Endothelial cell of umbilical vein (primary cell): Measurements from ENCODE around the gene MAPK11. TPM values are rescaled to one million over a fixed set of nuclear protein-coding genes. Genes with fewer than 3 reads are reported as not detected.

ENCODE experiments used
- BruUV-seq: library from RNA; stranded (reverse); fragments of 400-500 nt; replicated peaks from 2 replicates; lab custom pipeline; 2021; lab: Mats Ljungman, UMichigan
- CTCF ChIA-PET: fragments of 300-600, 350-600 bp; sonication (Branson Sonifier 250); formaldehyde crosslinking; loops from one replicate; lab custom pipeline; 2021; ENCODE audit warnings: antibody characterized with exemption, inconsistent platforms; lab: Charles Lee
- POLR2A ChIA-PET: fragments of 300-600, 350-600 bp; sonication (Branson Sonifier 250); formaldehyde crosslinking; loops from one replicate; lab custom pipeline; 2021; ENCODE audit warnings: antibody characterized with exemption, inconsistent platforms; lab: Charles Lee
- DNase-seq: peaks from one replicate; pipeline ENCODE4 v3.0.0-alpha.2; 2011; ENCODE audit warnings: low read depth, low spot score
- FAIRE-seq: peaks from 2 replicates; lab custom pipeline; 2011; peaks lifted over from hg19 to GRCh38; lab: Jason Lieb, UNC
- H2AFZ ChIP-seq: 2 replicates; pipeline ENCODE4 v1.6.0; 2012; ENCODE audit warnings: low read depth, low read length, control low read depth, inconsistent platforms
- H3K27ac ChIP-seq: 2 replicates; pipeline ENCODE4 v1.5.1; 2011; ENCODE audit warnings: low read depth, mild to moderate bottlenecking, control low read depth, low read length, moderate library complexity; ENCODE audit not compliant: insufficient read depth
- H3K27me3 ChIP-seq, 2 experiments: 2 replicates each; pipeline versions ENCODE4 v1.6.0 to v1.6.1; 2011; ENCODE audit warnings: low read length in 2 of 2, mixed read lengths in 1 of 2; ENCODE audit not compliant: control insufficient read depth in 2 of 2, insufficient read depth in 2 of 2
- H3K36me3 ChIP-seq, 2 experiments: 2 replicates in 1 of 2; 3 replicates in 1 of 2; pipeline ENCODE4 v1.5.1; 2011; ENCODE audit warnings: low read length in 2 of 2, mild to moderate bottlenecking in 1 of 2, moderate library complexity in 1 of 2; ENCODE audit not compliant: control insufficient read depth in 2 of 2, insufficient read depth in 2 of 2; ENCODE audit errors: extremely low read depth in 1 of 2
- H3K4me1 ChIP-seq: 3 replicates; pipeline ENCODE4 v1.5.1; 2011; ENCODE audit warnings: mild to moderate bottlenecking, low read length; ENCODE audit not compliant: control insufficient read depth, insufficient read depth; ENCODE audit errors: extremely low read depth
- H3K4me2 ChIP-seq: 2 replicates; pipeline ENCODE4 v1.6.1; 2011; ENCODE audit warnings: low read length, control low read depth, mixed read lengths; ENCODE audit not compliant: insufficient read depth
- H3K4me3 ChIP-seq, 3 experiments: fragments of 200-600 bp in 1 of 3; sonication (generic), shearing (Covaris generic) in 1 of 3; replicated peaks in 1 of 3; 2 replicates each; pipeline ENCODE4 v1.5.1; 2011 to 2016; ENCODE audit warnings: control low read depth in 3 of 3, low read length in 3 of 3, mild to moderate bottlenecking in 2 of 3, inconsistent platforms in 1 of 3, low read depth in 1 of 3, moderate library complexity in 1 of 3; ENCODE audit not compliant: insufficient read depth in 1 of 3
- H3K79me2 ChIP-seq: 2 replicates; pipeline ENCODE4 v1.6.0; 2012; ENCODE audit warnings: low read length, inconsistent platforms; ENCODE audit not compliant: control insufficient read depth, insufficient read depth
- H3K9ac ChIP-seq: replicated peaks from 2 replicates; pipeline ENCODE3; 2011; ENCODE audit warnings: low read length, control low read depth; ENCODE audit not compliant: insufficient read depth; ENCODE audit errors: extremely low read depth
- H3K9me1 ChIP-seq: replicated peaks from 3 replicates; pipeline ENCODE4 v1.6.0; 2011; ENCODE audit warnings: mild to moderate bottlenecking, low read length; ENCODE audit not compliant: control insufficient read depth, insufficient read depth; ENCODE audit errors: extremely low read depth
- H3K9me3 ChIP-seq: replicated peaks from 2 replicates; pipeline ENCODE4 v1.5.1; 2012; ENCODE audit warnings: low read length, inconsistent platforms; ENCODE audit not compliant: control insufficient read depth, insufficient read depth
- H4K20me1 ChIP-seq: replicated peaks from 2 replicates; pipeline ENCODE3; 2011; ENCODE audit warnings: mild to moderate bottlenecking, low read length; ENCODE audit not compliant: control insufficient read depth, insufficient read depth; ENCODE audit errors: extremely low read depth
- EZH2 ChIP-seq: IDR thresholded peaks from 2 replicates; pipeline ENCODE4 v1.6.1; 2012; ENCODE audit warnings: borderline replicate concordance, low read depth, mild to moderate bottlenecking, moderate library complexity, low read length, inconsistent platforms; ENCODE audit not compliant: severe bottlenecking
- FOS ChIP-seq: IDR thresholded peaks from 2 replicates; pipeline ENCODE4 v1.6.1; 2011; ENCODE audit warnings: mild to moderate bottlenecking, low read length, moderate library complexity, borderline replicate concordance; ENCODE audit not compliant: insufficient read depth
- GATA2 ChIP-seq: IDR thresholded peaks from 2 replicates; pipeline ENCODE4 v1.7.0; 2011; ENCODE audit warnings: low read depth, mild to moderate bottlenecking, moderate library complexity, mixed read lengths, low read length; ENCODE audit not compliant: insufficient read length, insufficient read depth
- JUN ChIP-seq: IDR thresholded peaks from 2 replicates; pipeline ENCODE4 v1.6.1; 2011; ENCODE audit warnings: borderline replicate concordance, low read depth; ENCODE audit not compliant: insufficient read length, insufficient read depth
- MYC ChIP-seq: IDR thresholded peaks from one replicate; pipeline ENCODE4 v1.6.1; 2011; ENCODE audit warnings: mild to moderate bottlenecking, low read depth, low read length
- POLR2A ChIP-seq: IDR thresholded peaks from 2 replicates; pipeline ENCODE4 v1.6.1; 2012; ENCODE audit warnings: low read depth, mild to moderate bottlenecking, control low read depth, low read length
- POLR2AphosphoS5 ChIP-seq: IDR thresholded peaks from 2 replicates; pipeline ENCODE4 v1.6.1; 2012; ENCODE audit warnings: low read depth, mild to moderate bottlenecking, control low read depth, low read length, moderate library complexity; ENCODE audit not compliant: insufficient read depth
- dilution Hi-C: fragments of 300-500 bp; cut with MboI; formaldehyde crosslinking; loops from one replicate; pipeline ENCODE4 v1.15.0; 2019; ENCODE audit warnings: low sequenced_read_pairs; ENCODE audit not compliant: extremely low pct_ligation_motif_present
- intact Hi-C: fragments of 100-400 bp; cut with micrococcal nuclease; formaldehyde crosslinking; loops from one replicate; pipeline ENCODE4 v1.10.0; 2022
- polyA plus RNA-seq, 4 experiments: library from polyadenylated mRNA; depleted of rRNA in 3 of 4; stranded (reverse) in 3 of 4; unstranded in 1 of 4; fragments of >200 nt; gene quantifications; 2 replicates each; pipeline versions ENCODE4 v1.2.1 to v1.2.3, GENCODE V29; 2011 to 2012; ENCODE audit warnings: missing spikeins in 1 of 4
- total RNA-seq: library from RNA; stranded (reverse); gene quantifications from 2 replicates; pipeline ENCODE4 v1.2.3, GENCODE V29; 2021
- TF ChIP-seq, protein P1 (sequence below), 2 donors: IDR thresholded peaks; 1 replicate in 1 of 2; 2 replicates in 1 of 2; pipeline ENCODE4 v1.5.1; 2011; ENCODE audit warnings: low read length in 2 of 2, mild to moderate bottlenecking in 2 of 2, moderate library complexity in 2 of 2, control low read depth in 1 of 2, inconsistent platforms in 1 of 2, low read depth in 1 of 2; ENCODE audit not compliant: insufficient read depth in 1 of 2; ENCODE audit errors: extremely low read depth in 1 of 2
- TF ChIP-seq, protein P2 (sequence below): IDR thresholded peaks from 2 replicates; pipeline ENCODE4 v1.6.1; 2011; ENCODE audit not compliant: insufficient read depth, insufficient read length

Gene MAPK11
- total and polyA plus RNA-seq, 2 donors (not counting 3 experiments of a cell fraction or from before 2014, with no cell fraction given), result 22.8 to 26.3 TPM

DNA sequence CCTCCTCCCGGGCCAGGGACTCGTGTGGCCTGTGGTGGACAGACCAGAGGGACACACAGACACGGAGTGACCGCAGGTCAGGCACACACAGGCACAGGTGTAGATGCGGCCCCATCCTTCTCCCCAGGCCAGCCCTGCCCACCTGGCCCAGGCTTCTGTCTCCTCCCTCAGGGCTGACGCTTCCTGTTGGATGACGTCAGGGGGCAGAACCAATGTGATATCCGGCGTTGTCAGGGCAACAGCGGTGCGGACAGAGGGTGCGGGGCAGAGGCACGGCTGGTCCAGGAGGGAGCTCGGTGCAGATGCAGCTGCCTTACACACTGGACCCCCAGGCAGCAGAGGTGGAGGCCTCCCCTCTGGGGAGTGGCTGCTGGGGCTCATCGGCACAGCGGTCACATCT, 22.4 kb downstream of the MAPK11 start:
- H4K20me1 ChIP-seq, result no peaks in the 10 kb centered on the region
- H3K36me3 ChIP-seq, result peaks cover 0 to 6% of the 10 kb centered on the region in 2 experiments
- FAIRE-seq, result peak; percentile 72
- H3K79me2 ChIP-seq, result peaks cover 25% of the 10 kb centered on the region
- H3K9ac ChIP-seq, result no peak overlapping the region
- H3K27me3 ChIP-seq, result no peaks in the 10 kb centered on the region
- H3K9me3 ChIP-seq, result no peaks in the 10 kb centered on the region
- H3K27ac ChIP-seq, result peak overlapping the region; percentile 3
- H3K9me1 ChIP-seq, result no peaks in the 10 kb centered on the region
- TF ChIP-seq FOS, result peak; percentile 33
- TF ChIP-seq, protein P1, sequence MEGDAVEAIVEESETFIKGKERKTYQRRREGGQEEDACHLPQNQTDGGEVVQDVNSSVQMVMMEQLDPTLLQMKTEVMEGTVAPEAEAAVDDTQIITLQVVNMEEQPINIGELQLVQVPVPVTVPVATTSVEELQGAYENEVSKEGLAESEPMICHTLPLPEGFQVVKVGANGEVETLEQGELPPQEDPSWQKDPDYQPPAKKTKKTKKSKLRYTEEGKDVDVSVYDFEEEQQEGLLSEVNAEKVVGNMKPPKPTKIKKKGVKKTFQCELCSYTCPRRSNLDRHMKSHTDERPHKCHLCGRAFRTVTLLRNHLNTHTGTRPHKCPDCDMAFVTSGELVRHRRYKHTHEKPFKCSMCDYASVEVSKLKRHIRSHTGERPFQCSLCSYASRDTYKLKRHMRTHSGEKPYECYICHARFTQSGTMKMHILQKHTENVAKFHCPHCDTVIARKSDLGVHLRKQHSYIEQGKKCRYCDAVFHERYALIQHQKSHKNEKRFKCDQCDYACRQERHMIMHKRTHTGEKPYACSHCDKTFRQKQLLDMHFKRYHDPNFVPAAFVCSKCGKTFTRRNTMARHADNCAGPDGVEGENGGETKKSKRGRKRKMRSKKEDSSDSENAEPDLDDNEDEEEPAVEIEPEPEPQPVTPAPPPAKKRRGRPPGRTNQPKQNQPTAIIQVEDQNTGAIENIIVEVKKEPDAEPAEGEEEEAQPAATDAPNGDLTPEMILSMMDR (IDR thresholded peaks at IDR 0.05; ENCODE audit: extremely low read depth in 1 of 2, insufficient read depth in 1 of 2, low read depth in 1 of 2, low read length in 2 of 2), result no peak
- intact Hi-C loops, result no loop called here
- no peak overlapping the region for H2AFZ ChIP-seq
- DNase-seq, result peak; percentile 45
- CTCF ChIA-PET, result interaction anchor here (1.0 kb wide), 1 partner anchor 20 kb away, joined by 3 read pairs; no protein-coding TSS in a partner anchor
- no TSS peak for BruUV-seq
- H3K4me2 ChIP-seq, result no peak overlapping the region
- H3K4me1 ChIP-seq, result peaks cover 27% of the 10 kb centered on the region
- POLR2A ChIA-PET, result no interaction called here
- H3K4me3 ChIP-seq, result no peak overlapping the region
- dilution Hi-C loops, result no loop called here

DNA sequence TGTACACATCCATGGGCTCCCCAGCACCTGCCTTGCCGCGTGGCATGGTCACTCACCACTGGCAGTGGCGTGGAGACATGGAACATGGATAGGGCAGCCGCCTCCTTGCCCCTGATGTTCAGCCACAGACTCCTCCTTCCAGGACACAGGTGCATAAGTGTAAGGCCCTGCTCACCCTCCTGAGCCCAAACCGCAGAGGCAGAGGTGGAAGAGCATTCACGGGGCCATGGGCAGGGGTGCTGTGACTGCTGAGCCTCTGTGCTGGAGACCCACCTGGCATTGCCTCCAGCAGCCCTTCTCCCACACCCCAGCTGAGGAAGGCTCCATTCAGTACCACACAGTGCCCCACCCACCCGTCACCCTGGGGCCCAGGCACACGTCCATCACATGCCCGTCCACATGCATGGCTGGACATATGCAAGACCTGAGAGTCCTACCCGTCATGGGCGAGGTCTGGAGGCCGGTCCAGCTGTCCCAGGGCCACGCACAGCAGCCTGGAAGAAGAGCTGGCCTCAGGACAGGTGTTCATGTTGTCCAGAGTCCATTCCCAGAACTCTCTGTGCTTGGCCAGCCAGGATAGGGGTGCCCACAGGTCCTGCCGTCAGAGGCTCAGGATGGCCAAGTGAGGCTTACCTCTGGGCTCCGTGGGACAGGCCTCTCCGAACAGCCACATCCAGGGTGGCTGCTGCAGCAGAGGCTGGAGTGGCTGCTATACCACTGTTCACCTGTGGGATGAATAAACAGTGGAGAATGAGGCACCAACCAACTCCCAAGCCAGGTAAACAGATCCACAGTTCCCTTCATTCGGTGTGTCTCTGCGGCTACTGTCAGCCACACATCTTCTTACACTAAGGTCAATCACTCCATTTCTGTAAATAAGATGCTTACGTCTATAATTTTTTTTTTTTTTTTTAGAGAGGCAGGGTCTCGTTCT, 23.7 kb downstream of the MAPK11 start:
- Histone ChIP-seq H3K4me1 (peaks cover 35% of the 10 kb centered on the region), H2AFZ (no peak overlapping the region), H3K9me1 (no peaks in the 10 kb centered on the region), H3K79me2 (peaks cover 33% of the 10 kb centered on the region), H3K27ac (no peak overlapping the region), H3K9me3 (no peaks in the 10 kb centered on the region), H4K20me1 (no peaks in the 10 kb centered on the region), H3K36me3 (peaks cover 0 to 6% of the 10 kb centered on the region in 2 experiments), H3K9ac (no peak overlapping the region), H3K4me3 (no peak overlapping the region), H3K4me2 (no peak overlapping the region), H3K27me3 (no peaks in the 10 kb centered on the region)
- DNase-seq, result no peak
- no peak for TF ChIP-seq GATA2
- TF ChIP-seq POLR2AphosphoS5, result no peak
- TF ChIP-seq MYC, result no peak
- no peak for TF ChIP-seq EZH2
- TF ChIP-seq JUN, result no peak
- TF ChIP-seq FOS, result no peak
- TF ChIP-seq, protein P1 (IDR thresholded peaks at IDR 0.05; ENCODE audit: extremely low read depth in 1 of 2, insufficient read depth in 1 of 2, low read depth in 1 of 2, low read length in 2 of 2), result no peak
- TF ChIP-seq, protein P2, sequence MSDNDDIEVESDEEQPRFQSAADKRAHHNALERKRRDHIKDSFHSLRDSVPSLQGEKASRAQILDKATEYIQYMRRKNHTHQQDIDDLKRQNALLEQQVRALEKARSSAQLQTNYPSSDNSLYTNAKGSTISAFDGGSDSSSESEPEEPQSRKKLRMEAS, result no peak
- no peak for TF ChIP-seq POLR2A
- POLR2A ChIA-PET, result no interaction called here
- CTCF ChIA-PET, result no interaction called here
- TSS peak; percentile 26 for BruUV-seq
- intact Hi-C loops, result no loop called here
- FAIRE-seq, result no peak
- dilution Hi-C loops, result no loop called here
